IMR-90 (cell line): Measurements from ENCODE around the gene CBX6. TPM values are rescaled to one million over a fixed set of nuclear protein-coding genes. Genes with fewer than 3 reads are reported as not detected.

Source experiments
- ATAC-seq: fragments of 200-7000 bp; cut with Tn5 transposase; 2 replicates; pipeline ENCODE4 v1.9.1; 2020; ENCODE audit warnings: low read depth, mild to moderate bottlenecking, moderate library complexity
- BruUV-seq: library from RNA; stranded (reverse); fragments of 400-500 nt; replicated peaks from 2 replicates; lab custom pipeline; 2021; lab: Mats Ljungman, UMichigan
- CTCF ChIA-PET: fragments of 300-600 bp; formaldehyde crosslinking; extraction: SDS; loops from one replicate; lab custom pipeline; 2021; ENCODE audit warnings: antibody characterized with exemption; lab: Yijun Ruan, JAX
- POLR2A ChIA-PET: fragments of 300-600 bp; sonication (Branson Sonifier 250); formaldehyde crosslinking; loops from one replicate; lab custom pipeline; 2022; ENCODE audit warnings: antibody characterized with exemption; ENCODE audit not compliant: unreplicated experiment; lab: Charles Lee
- DNase-seq: peaks from one replicate; pipeline ENCODE4 v3.0.0; 2013
- H2AFZ ChIP-seq: replicated peaks from 2 replicates; pipeline ENCODE3; 2013; ENCODE audit warnings: low read length, mild to moderate bottlenecking; ENCODE audit not compliant: poor library complexity
- H2AK5ac ChIP-seq: 2 replicates; pipeline ENCODE4 v1.6.1; 2013; ENCODE audit warnings: low read depth, low read length, inconsistent platforms
- H2AK9ac ChIP-seq: replicated peaks from 2 replicates; pipeline ENCODE3; 2013; ENCODE audit warnings: mild to moderate bottlenecking, low read depth, low read length, moderate library complexity; ENCODE audit not compliant: poor library complexity
- H2BK120ac ChIP-seq: 2 replicates; pipeline ENCODE4 v1.6.1; 2013; ENCODE audit warnings: low read depth, low read length, inconsistent platforms
- H2BK15ac ChIP-seq: 3 replicates; pipeline ENCODE4 v1.6.1; 2013; ENCODE audit warnings: low read depth, low read length, inconsistent platforms
- H2BK20ac ChIP-seq: 2 replicates; pipeline ENCODE4 v1.6.1; 2013; ENCODE audit warnings: low read depth, mild to moderate bottlenecking, inconsistent platforms, low read length, moderate library complexity
- H2BK5ac ChIP-seq: 2 replicates; pipeline ENCODE4 v1.6.1; 2013; ENCODE audit warnings: mild to moderate bottlenecking, low read depth, low read length, inconsistent platforms; ENCODE audit not compliant: poor library complexity, severe bottlenecking
- H3K14ac ChIP-seq: replicated peaks from 2 replicates; pipeline ENCODE4 v1.6.1; 2013; ENCODE audit warnings: low read depth, low read length, inconsistent platforms
- H3K18ac ChIP-seq: 2 replicates; pipeline ENCODE4 v1.6.1; 2013; ENCODE audit warnings: low read depth, low read length, control low read depth
- H3K23ac ChIP-seq: 2 replicates; pipeline ENCODE4 v1.6.1; 2013; ENCODE audit warnings: low read depth, low read length, inconsistent platforms
- H3K27ac ChIP-seq: 2 replicates; pipeline ENCODE4 v1.5.1; 2013; ENCODE audit warnings: mild to moderate bottlenecking, control low read depth, low read length; ENCODE audit not compliant: insufficient read depth
- H3K27me3 ChIP-seq: 2 replicates; pipeline ENCODE4 v1.6.1; 2013; ENCODE audit warnings: low read length; ENCODE audit not compliant: control insufficient read depth, insufficient read depth
- H3K36me3 ChIP-seq: 2 replicates; pipeline ENCODE4 v1.6.1; 2013; ENCODE audit warnings: low read length, mixed read lengths; ENCODE audit not compliant: control insufficient read depth, insufficient read depth
- H3K4ac ChIP-seq: 2 replicates; pipeline ENCODE4 v1.6.1; 2013; ENCODE audit warnings: low read depth, low read length, inconsistent platforms
- H3K4me1 ChIP-seq: 2 replicates; pipeline ENCODE4 v1.6.1; 2013; ENCODE audit warnings: low read length, mixed read lengths; ENCODE audit not compliant: control insufficient read depth, insufficient read depth
- H3K4me2 ChIP-seq: 2 replicates; pipeline ENCODE4 v1.6.1; 2013; ENCODE audit warnings: low read depth, mild to moderate bottlenecking, control low read depth, low read length, moderate library complexity
- H3K4me3 ChIP-seq: 2 replicates; pipeline ENCODE4 v1.5.1; 2013; ENCODE audit warnings: low read depth, mild to moderate bottlenecking, control low read depth, low read length, moderate library complexity; ENCODE audit not compliant: insufficient read depth
- H3K56ac ChIP-seq: 2 replicates; pipeline ENCODE4 v1.6.1; 2013; ENCODE audit warnings: low read length, inconsistent platforms; ENCODE audit not compliant: insufficient read depth; ENCODE audit errors: extremely low read depth
- H3K79me1 ChIP-seq, 2 experiments: 2 replicates each; pipeline ENCODE4 v1.6.1; 2013; ENCODE audit warnings: low read length in 2 of 2, inconsistent platforms in 1 of 2, low read depth in 1 of 2
- H3K9ac ChIP-seq: 2 replicates; pipeline ENCODE4 v1.6.1; 2013; ENCODE audit warnings: low read depth, low read length, control low read depth
- H3K9me1 ChIP-seq: 2 replicates; pipeline ENCODE4 v1.6.1; 2013; ENCODE audit warnings: low read length, inconsistent platforms; ENCODE audit not compliant: insufficient read depth
- H3K9me3 ChIP-seq: 2 replicates; pipeline ENCODE4 v1.6.1; 2013; ENCODE audit warnings: low read length; ENCODE audit not compliant: control insufficient read depth, insufficient read depth
- H4K20me1 ChIP-seq: 2 replicates; pipeline ENCODE4 v1.6.1; 2013; ENCODE audit warnings: low read length, inconsistent platforms; ENCODE audit not compliant: insufficient read depth
- H4K5ac ChIP-seq: 2 replicates; pipeline ENCODE4 v1.6.1; 2013; ENCODE audit warnings: mild to moderate bottlenecking, low read depth, low read length, control low read depth
- H4K8ac ChIP-seq, 2 experiments: 2 replicates each; pipeline ENCODE4 v1.6.1; 2013; ENCODE audit warnings: low read depth in 2 of 2, low read length in 2 of 2, control low read depth in 1 of 2, inconsistent platforms in 1 of 2
- H4K91ac ChIP-seq: 2 replicates; pipeline ENCODE4 v1.6.1; 2013; ENCODE audit warnings: low read depth, low read length, inconsistent platforms; ENCODE audit not compliant: insufficient read depth
- BHLHE40 ChIP-seq: fragments of 150-350 bp; IDR thresholded peaks from 2 replicates; pipeline ENCODE4 v1.6.1; 2016; ENCODE audit warnings: mild to moderate bottlenecking, low read depth, low read length
- CEBPB ChIP-seq: IDR thresholded peaks from 2 replicates; pipeline ENCODE4 v1.6.1; 2012; ENCODE audit warnings: low read depth, low read length, improper control_type of control experiment
- CHD1 ChIP-seq: IDR thresholded peaks from 2 replicates; pipeline ENCODE4 v1.6.1; 2012; ENCODE audit warnings: low read depth, low read length, improper control_type of control experiment
- CTCF ChIP-seq: conservative IDR thresholded peaks from 2 replicates; pipeline ENCODE4 v1.5.1; 2012; ENCODE audit warnings: mild to moderate bottlenecking, low read depth, low read length, improper control_type of control experiment
- ELK1 ChIP-seq: fragments of 150-350 bp; IDR thresholded peaks from 2 replicates; pipeline ENCODE4 v1.6.1; 2016; ENCODE audit warnings: low read depth, mild to moderate bottlenecking, low read length, moderate library complexity, borderline replicate concordance
- FOS ChIP-seq: fragments of 150-350 bp; IDR thresholded peaks from 2 replicates; pipeline ENCODE4 v1.6.1; 2016; ENCODE audit warnings: low read depth, low read length
- MAFK ChIP-seq: IDR thresholded peaks from 2 replicates; pipeline ENCODE4 v1.6.1; 2012; ENCODE audit warnings: low read depth, low read length, improper control_type of control experiment
- MAZ ChIP-seq: IDR thresholded peaks from 2 replicates; pipeline ENCODE4 v1.6.1; 2012; ENCODE audit warnings: low read depth, mild to moderate bottlenecking, low read length, improper control_type of control experiment, moderate library complexity, borderline replicate concordance
- MXI1 ChIP-seq: IDR thresholded peaks from 2 replicates; pipeline ENCODE4 v1.6.1; 2012; ENCODE audit warnings: low read depth, mild to moderate bottlenecking, low read length, moderate library complexity, borderline replicate concordance
- NFE2L2 ChIP-seq: fragments of 150-350 bp; IDR thresholded peaks from 2 replicates; pipeline ENCODE4 v1.6.1; 2016; ENCODE audit warnings: low read depth, mild to moderate bottlenecking, low read length
- POLR2A ChIP-seq: IDR thresholded peaks from 2 replicates; pipeline ENCODE4 v1.6.1; 2012; ENCODE audit warnings: mild to moderate bottlenecking, low read depth, low read length
- RAD21 ChIP-seq: IDR thresholded peaks from 2 replicates; pipeline ENCODE4 v1.6.1; 2012; ENCODE audit warnings: low read length, improper control_type of control experiment
- RCOR1 ChIP-seq: IDR thresholded peaks from 2 replicates; pipeline ENCODE4 v1.6.1; 2012; ENCODE audit warnings: mild to moderate bottlenecking, low read length, improper control_type of control experiment; ENCODE audit not compliant: insufficient replicate concordance
- RFX5 ChIP-seq: IDR thresholded peaks from 2 replicates; pipeline ENCODE4 v1.8.0; 2012; ENCODE audit warnings: low read depth, mild to moderate bottlenecking, low read length, moderate library complexity
- SMC3 ChIP-seq: fragments of 150-350 bp; IDR thresholded peaks from 2 replicates; pipeline ENCODE4 v1.6.1; 2016; ENCODE audit warnings: low read depth, mild to moderate bottlenecking, antibody characterized with exemption, low read length, moderate library complexity
- USF2 ChIP-seq: fragments of 150-350 bp; IDR thresholded peaks from 2 replicates; pipeline ENCODE4 v1.6.1; 2017; ENCODE audit warnings: mild to moderate bottlenecking, antibody characterized with exemption, low read length, low read depth
- WGBS, 2 experiments: methylation state at CpG; one replicate each; pipeline versions ENCODE4 v1.1.5 to v1.1.7; 2013; ENCODE audit warnings: missing lambda C conversion rate in 2 of 2; ENCODE audit not compliant: insufficient read length in 1 of 2; ENCODE audit errors: extremely low coverage in 2 of 2; 5-methylcytosine and 5-hydroxymethylcytosine counted together
- dilution Hi-C: fragments of 300-500 bp; cut with HindIII; formaldehyde crosslinking; loops from one replicate; pipeline ENCODE4 v1.14.3; 2018; ENCODE audit warnings: low sequenced_read_pairs; ENCODE audit not compliant: unreplicated experiment
- in situ Hi-C: fragments of 300-500 bp; cut with MboI; formaldehyde crosslinking; loops from 3 replicates; pipeline ENCODE4 v1.14.3; 2019; ENCODE audit warnings: low sequenced_read_pairs, inconsistent platforms, mixed read lengths
- intact Hi-C: fragments of 100-400 bp; cut with micrococcal nuclease; formaldehyde crosslinking; loops from 2 replicates; pipeline ENCODE4 v1.10.0; 2022
- polyA plus RNA-seq, 3 experiments: library from polyadenylated mRNA; depleted of rRNA; stranded (reverse); fragments of >200 nt; gene quantifications; 2 replicates each; pipeline ENCODE4 v1.2.3, GENCODE V29; 2012; ENCODE audit warnings: low replicate concordance in 1 of 3
- total RNA-seq: library from RNA; depleted of rRNA; stranded (reverse); fragments of >200 nt; gene quantifications from 2 replicates; pipeline ENCODE4 v1.2.3, GENCODE V29; 2012

CBX6 gene
- total and polyA plus RNA-seq, 2 of the 4 experiments (the other 2 are of a cell fraction), result 15.2 to 19.0 TPM

GRCh38 chr22:38840129-38840528, 31.9 kb downstream of the CBX6 start:
- no peak overlapping the region for H4K91ac ChIP-seq
- H2BK15ac ChIP-seq, result no peak overlapping the region
- H3K27me3 ChIP-seq, result peaks cover 24% of the 10 kb centered on the region
- H4K8ac ChIP-seq, result no peak overlapping the region
- no peak overlapping the region for H3K4ac ChIP-seq
- H2AK5ac ChIP-seq, result no peak overlapping the region
- no peak overlapping the region for H3K23ac ChIP-seq
- 52% methylated on average over 3 of the region's 3 CpGs; no CpG with 5 or more reads in 1 of the 2 experiments for WGBS, 2 experiments
- H4K5ac ChIP-seq, result no peak overlapping the region
- no peak overlapping the region for H2BK120ac ChIP-seq
- no peak overlapping the region for H3K56ac ChIP-seq
- H3K9ac ChIP-seq, result no peak overlapping the region
- intact Hi-C loops (loop anchor here (1.0 to 5.0 kb wide), 2 partner anchors 26 to 53 kb away; no protein-coding TSS in a partner anchor), in situ Hi-C loops (no loop called here), dilution Hi-C loops (no loop called here)
- H3K79me1 ChIP-seq, result no peaks in the 10 kb centered on the region
- H2AK9ac ChIP-seq, result no peak overlapping the region
- no TSS peak for BruUV-seq
- no peaks in the 10 kb centered on the region for H3K36me3 ChIP-seq
- ChIA-PET POLR2A (no interaction called here), CTCF (interaction anchor here (0.8 kb wide), 1 partner anchor 71 kb away, joined by 4 read pairs; no protein-coding TSS in a partner anchor)
- no peaks in the 10 kb centered on the region; the same call in 1 of the 2 replicates for H4K20me1 ChIP-seq
- no peak overlapping the region for H2AFZ ChIP-seq
- H3K14ac ChIP-seq, result no peak overlapping the region
- no peak overlapping the region for H2BK5ac ChIP-seq
- no peak overlapping the region for H3K4me3 ChIP-seq
- no peak overlapping the region for H2BK20ac ChIP-seq
- H3K9me3 ChIP-seq, result no peaks in the 10 kb centered on the region
- DNase-seq (no peak), ATAC-seq (no peak)
- H3K27ac ChIP-seq, result no peak overlapping the region
- H3K4me1 ChIP-seq, result peaks cover 2% of the 10 kb centered on the region; the same call in 1 of the 2 replicates
- no peak overlapping the region for H3K18ac ChIP-seq
- no peak for TF ChIP-seq BHLHE40
- no peak for TF ChIP-seq RFX5
- no peak for TF ChIP-seq RCOR1
- TF ChIP-seq CHD1, result no peak
- no peak for TF ChIP-seq FOS
- no peak for TF ChIP-seq USF2
- no peak for TF ChIP-seq MAFK
- no peak for TF ChIP-seq CTCF
- no peak for TF ChIP-seq ELK1
- no peak for TF ChIP-seq CEBPB
- TF ChIP-seq MXI1, result no peak
- TF ChIP-seq POLR2A, result no peak
- no peak for TF ChIP-seq NFE2L2
- no peak for TF ChIP-seq MAZ
- no peak for TF ChIP-seq RAD21
- TF ChIP-seq SMC3, result no peak
- H3K9me1 ChIP-seq, result no peaks in the 10 kb centered on the region
- no peak overlapping the region for H3K4me2 ChIP-seq
